Smooth muscle cell (in vitro differentiated cells): ENCODE measurements around the gene LRRC7. TPM values are rescaled to one million over a fixed set of nuclear protein-coding genes. Genes with fewer than 3 reads are reported as not detected.
"Not testable (repeated sequence)": the region's sequence is repeated elsewhere in the genome, so short reads cannot be mapped to it uniquely, and the experiment has no call there.

Experiments used
- DNase-seq: peaks from one replicate; lab custom pipeline; 2025; ENCODE audit not compliant: unreplicated experiment; lab: John Stamatoyannopoulos, UW
- H2AFZ ChIP-seq: fragments of 200-600 bp; sonication (generic); 2 replicates; pipeline ENCODE4 v1.6.0; 2016; ENCODE audit warnings: antibody characterized with exemption, low read depth, mild to moderate bottlenecking
- H3F3A ChIP-seq: fragments of 200-600 bp; sonication (generic); 2 replicates; pipeline ENCODE4 v1.6.0; 2017; ENCODE audit warnings: antibody characterized with exemption, low read depth
- H3K27ac ChIP-seq: fragments of 200-600 bp; sonication (generic); 2 replicates; pipeline ENCODE4 v1.5.1; 2016; ENCODE audit warnings: low read depth, mild to moderate bottlenecking
- H3K27me3 ChIP-seq: fragments of 200-600 bp; sonication (generic); 2 replicates; pipeline ENCODE4 v1.6.1; 2016; ENCODE audit warnings: low read depth, mild to moderate bottlenecking
- H3K36me3 ChIP-seq: fragments of 200-600 bp; sonication (generic); 2 replicates; pipeline ENCODE4 v1.5.1; 2016; ENCODE audit warnings: low read depth
- H3K4me1 ChIP-seq: fragments of 200-600 bp; sonication (generic); 2 replicates; pipeline ENCODE4 v1.5.1; 2016; ENCODE audit warnings: low read depth
- H3K4me2 ChIP-seq: fragments of 200-600 bp; sonication (generic); 2 replicates; pipeline ENCODE4 v1.6.0; 2016; ENCODE audit warnings: mild to moderate bottlenecking
- H3K4me3 ChIP-seq: fragments of 200-600 bp; sonication (generic); 2 replicates; pipeline ENCODE4 v1.5.1; 2016; ENCODE audit warnings: mild to moderate bottlenecking
- H3K79me2 ChIP-seq: fragments of 200-600 bp; sonication (generic); 2 replicates; pipeline ENCODE4 v1.6.0; 2016; ENCODE audit warnings: low read depth, mild to moderate bottlenecking
- H3K9ac ChIP-seq: fragments of 200-600 bp; sonication (generic); 2 replicates; pipeline ENCODE4 v1.6.0; 2016; ENCODE audit warnings: low read depth
- H3K9me3 ChIP-seq: fragments of 200-600 bp; sonication (generic); replicated peaks from 2 replicates; pipeline ENCODE4 v1.5.1; 2016; ENCODE audit warnings: low read depth
- H4K20me1 ChIP-seq: fragments of 200-600 bp; sonication (generic); 2 replicates; pipeline ENCODE4 v1.6.0; 2016; ENCODE audit warnings: low read depth
- CTCF ChIP-seq: fragments of 200-600 bp; sonication (generic); IDR thresholded peaks from 2 replicates; pipeline ENCODE4 v1.5.1; 2017; ENCODE audit warnings: borderline replicate concordance, mild to moderate bottlenecking, antibody characterized with exemption; ENCODE audit not compliant: insufficient read depth, poor library complexity, severe bottlenecking
- WGBS: methylation state at CpG from one replicate; pipeline ENCODE4 v1.1.7; 2016; ENCODE audit warnings: low lambda C conversion rate; 5-methylcytosine and 5-hydroxymethylcytosine counted together
- polyA plus RNA-seq: library from polyadenylated mRNA; unstranded; fragments of >200 nt; fragmentation: Nextera tagmentation; extraction: Ambion mirVana; gene quantifications from 2 replicates; pipeline ENCODE4 v1.2.1, GENCODE V29; 2016
- total RNA-seq: library from RNA; depleted of rRNA; stranded (reverse); fragments of >200 nt; gene quantifications from 2 replicates; pipeline ENCODE4 v1.2.3, GENCODE V29; 2014

Gene LRRC7
- total and polyA plus RNA-seq, 2 experiments from 2014 or later, result 0.04 to 0.06 TPM

- Histone ChIP-seq H3K27ac (no peak overlapping the region), H3K4me3 (no peak overlapping the region), H4K20me1 (no peaks in the 10 kb centered on the region), H3K4me1 (no peaks in the 10 kb centered on the region), H3K27me3 (no peaks in the 10 kb centered on the region), H2AFZ (no peak overlapping the region), H3K9ac (no peak overlapping the region), H3F3A (no peaks in the 10 kb centered on the region), H3K36me3 (no peaks in the 10 kb centered on the region), H3K4me2 (no peak overlapping the region), H3K79me2 (no peaks in the 10 kb centered on the region), H3K9me3 (no peaks in the 10 kb centered on the region)
- no peak for TF ChIP-seq CTCF
- no peak for DNase-seq
- WGBS, result 88% methylated on average over 2 of the region's 2 CpGs
Observed at GRCh38 chr1:69946935-69947334, 379.2 kb downstream of the LRRC7 start.

GRCh38 chr1:69947837-69948236 lies 380.1 kb downstream of the LRRC7 start:
- Histone ChIP-seq H3K9ac (no peak overlapping the region), H2AFZ (no peak overlapping the region), H3K27ac (peak overlapping the region; percentile 67), H3K4me3 (no peak overlapping the region), H3K79me2 (no peaks in the 10 kb centered on the region), H3K36me3 (no peaks in the 10 kb centered on the region), H4K20me1 (no peaks in the 10 kb centered on the region), H3K27me3 (no peaks in the 10 kb centered on the region), H3K4me2 (no peak overlapping the region), H3K4me1 (no peaks in the 10 kb centered on the region), H3K9me3 (no peaks in the 10 kb centered on the region), H3F3A (no peaks in the 10 kb centered on the region)
- WGBS, result 63% methylated on average over 3 of the region's 3 CpGs
- TF ChIP-seq CTCF, result no peak
- no peak for DNase-seq

GRCh38 chr1:69952676-69953075 lies 385.0 kb downstream of the LRRC7 start:
- no peaks in the 10 kb centered on the region for H3K36me3 ChIP-seq
- no peak overlapping the region for H2AFZ ChIP-seq
- no peaks in the 10 kb centered on the region for H3K79me2 ChIP-seq
- H3K27ac ChIP-seq, result no peak overlapping the region
- DNase-seq, result no peak
- H3K4me3 ChIP-seq, result no peak overlapping the region
- H3K4me2 ChIP-seq, result no peak overlapping the region
- no peaks in the 10 kb centered on the region for H4K20me1 ChIP-seq
- WGBS, result 65% methylated on average over 1 of the region's 1 CpG
- H3K27me3 ChIP-seq, result no peaks in the 10 kb centered on the region
- TF ChIP-seq CTCF, result no peak
- no peaks in the 10 kb centered on the region for H3F3A ChIP-seq
- H3K4me1 ChIP-seq, result no peaks in the 10 kb centered on the region
- H3K9me3 ChIP-seq, result no peaks in the 10 kb centered on the region
- H3K9ac ChIP-seq, result no peak overlapping the region

GRCh38 chr1:69962452-69962851 lies 394.7 kb downstream of the LRRC7 start:
- H4K20me1 ChIP-seq, H3K36me3 ChIP-seq, H3K9me3 ChIP-seq, H3K4me2 ChIP-seq, DNase-seq, H2AFZ ChIP-seq, H3K4me1 ChIP-seq, H3K4me3 ChIP-seq, H3K9ac ChIP-seq, H3K27me3 ChIP-seq, H3F3A ChIP-seq, H3K27ac ChIP-seq, H3K79me2 ChIP-seq: not testable (repeated sequence)
- 92% methylated on average over 2 of the region's 2 CpGs for WGBS
